ENCODE results near the gene CORO2A.

Gene CORO2A

GRCh38 chr9:98229620-98230019, 37.2 kb upstream of the CORO2A start (continued):
- TF ChIP-seq ZNF518A (tag by site-specific recombination; conservative IDR thresholded peaks at IDR 0.05; ENCODE audit: low read depth) (no peak), ZNF354C (tag by site-specific recombination; IDR thresholded peaks at IDR 0.05; ENCODE audit: borderline replicate concordance, low read depth) (no peak), ZNF639 (tag by site-specific recombination; IDR thresholded peaks at IDR 0.05) (no peak), ZNF311 (tag by site-specific recombination; IDR thresholded peaks at IDR 0.05; ENCODE audit: borderline replicate concordance) (no peak)

GRCh38 chr9:98229090-98229395, 36.6 kb upstream of the CORO2A start:
- Histone ChIP-seq H3K9me3 (ENCODE audit: control insufficient read depth, insufficient read depth, low read depth, low read length) (no peaks in the 10 kb centered on the region), H3K36me3 (ENCODE audit: control insufficient read depth in 2 of 2, insufficient read depth in 1 of 2, low read length in 2 of 2) (peaks cover 0 to 7% of the 10 kb centered on the region in 2 experiments; a peak in 1 of 3 replicates), H3K4me1 (ENCODE audit: control insufficient read depth, insufficient read depth, low read length) (no peaks in the 10 kb centered on the region), H3K27ac (ENCODE audit: extremely low read depth, low read depth, low read length) (no peak overlapping the region), H3K4me3 (ENCODE audit: low read depth, low read length) (no peak overlapping the region)
- ChIA-PET POLR2A (no interaction called here), CTCF (interaction anchor here (0.5 to 1.0 kb wide), 2 partner anchors 9 to 382 kb away, joined by 3 to 8 read pairs; no protein-coding TSS in a partner anchor)
- TF ChIP-seq ZNF48 (tag by site-specific recombination; IDR thresholded peaks at IDR 0.05) (no peak), ZNF132 (tag by site-specific recombination; IDR thresholded peaks at IDR 0.05; ENCODE audit: borderline replicate concordance) (no peak), ZNF488 (tag by site-specific recombination; IDR thresholded peaks at IDR 0.05) (no peak), ZNF302 (tag by site-specific recombination; IDR thresholded peaks at IDR 0.05; ENCODE audit: low read depth) (no peak), OSR2 (tag by site-specific recombination; IDR thresholded peaks at IDR 0.05) (no peak), ZFP69B (tag by site-specific recombination; IDR thresholded peaks at IDR 0.05) (no peak), KLF8 (tag by site-specific recombination; IDR thresholded peaks at IDR 0.05) (no peak), ZNF23 (tag by site-specific recombination; IDR thresholded peaks at IDR 0.05; ENCODE audit: borderline replicate concordance) (no peak), ZNF837 (tag by site-specific recombination; IDR thresholded peaks at IDR 0.05) (no peak)

GRCh38 chr9:98228392-98229089, 36.1 kb upstream of the CORO2A start:
- CTCF ChIA-PET, result interaction anchor here (0.6 to 1.0 kb wide), 2 partner anchors 9 to 110 kb away, joined by 3 to 8 read pairs; partner anchors contain the start of gene TRIM14
- Histone ChIP-seq H3K4me3 (ENCODE audit: low read depth, low read length) (no peak overlapping the region), H3K9me3 (ENCODE audit: control insufficient read depth, insufficient read depth, low read depth, low read length) (no peaks in the 10 kb centered on the region), H3K36me3 (ENCODE audit: control insufficient read depth in 2 of 2, insufficient read depth in 1 of 2, low read length in 2 of 2) (peaks cover 0 to 7% of the 10 kb centered on the region in 2 experiments; a peak in 1 of 3 replicates), H3K27ac (ENCODE audit: extremely low read depth, low read depth, low read length) (no peak overlapping the region), H3K4me1 (ENCODE audit: control insufficient read depth, insufficient read depth, low read length) (no peaks in the 10 kb centered on the region)
- POLR2A ChIA-PET, result no interaction called here
- TF ChIP-seq ZNF148 (tag by site-specific recombination; IDR thresholded peaks at IDR 0.05; ENCODE audit: borderline replicate concordance) (no peak), SCRT2 (tag by site-specific recombination; IDR thresholded peaks at IDR 0.05) (peak; percentile 75), MYNN (tag by site-specific recombination; IDR thresholded peaks at IDR 0.05; ENCODE audit: borderline replicate concordance) (no peak), ZNF626 (tag by site-specific recombination; IDR thresholded peaks at IDR 0.05) (no peak)
